K562 (cell line): ENCODE results near the gene SV2C. TPM values are rescaled to one million over a fixed set of nuclear protein-coding genes. Genes with fewer than 3 reads are reported as not detected.

Experiments used
- ATAC-seq: fragments of 200-7000 bp; cut with Tn5 transposase; 3 replicates; pipeline ENCODE4 v1.9.1; 2020; ENCODE audit warnings: moderate library complexity
- BruUV-seq: library from RNA; stranded (reverse); fragments of 400-500 nt; replicated peaks from 2 replicates; lab custom pipeline; 2021; lab: Mats Ljungman, UMichigan
- CTCF ChIA-PET: fragments of 300-600 bp; formaldehyde crosslinking; extraction: SDS; loops from one replicate; lab custom pipeline; 2021; ENCODE audit warnings: low intra/inter-chr PET ratio; lab: Yijun Ruan, JAX
- POLR2A ChIA-PET: fragments of 300-600, 350-650 bp; sonication (Branson Sonifier 250); formaldehyde crosslinking; extraction: SDS; loops from one replicate; lab custom pipeline; 2021; ENCODE audit warnings: antibody characterized with exemption, inconsistent platforms; lab: Yijun Ruan, JAX
- DNase-seq, 4 experiments: peaks; one replicate each; pipeline versions ENCODE4 v3.0.0 to v3.0.0-alpha.2; 2011 to 2018; ENCODE audit warnings: low spot score in 3 of 4, mixed read lengths in 3 of 4; ENCODE audit errors: extremely low read depth in 1 of 4
- FAIRE-seq: peaks from 2 replicates; lab custom pipeline; 2011; peaks lifted over from hg19 to GRCh38; lab: Jason Lieb, UNC
- H2AFZ ChIP-seq: 2 replicates; pipeline ENCODE4 v1.6.0; 2011; ENCODE audit warnings: low read depth, low read length, control low read depth, inconsistent platforms
- H3K27ac ChIP-seq: fragments of 200-600 bp; 3 replicates; pipeline ENCODE4 v1.8.0; 2011; ENCODE audit warnings: low read depth, mild to moderate bottlenecking, control low read depth, inconsistent platforms, low read length, moderate library complexity, mixed read lengths; ENCODE audit errors: extremely low read depth
- H3K27me3 ChIP-seq, 2 experiments: fragments of 300-600 bp in 1 of 2; 2 replicates in 1 of 2; 3 replicates in 1 of 2; pipeline versions ENCODE4 v1.6.0 to v1.8.0; 2011; ENCODE audit warnings: inconsistent platforms in 2 of 2, low read length in 2 of 2, mild to moderate bottlenecking in 1 of 2, mixed read lengths in 1 of 2, moderate library complexity in 1 of 2; ENCODE audit not compliant: control insufficient read depth in 2 of 2, insufficient read depth in 2 of 2
- H3K36me3 ChIP-seq: fragments of 300-600 bp; 3 replicates; pipeline ENCODE4 v1.8.0; 2011; ENCODE audit warnings: mild to moderate bottlenecking, low read length, inconsistent platforms; ENCODE audit not compliant: control insufficient read depth, insufficient read depth
- H3K4me1 ChIP-seq, 2 experiments: fragments of 200-600 bp in 1 of 2; replicated peaks in 1 of 2; 2 replicates in 1 of 2; 3 replicates in 1 of 2; pipeline versions ENCODE4 v1.5.1 to v1.8.0; 2011; ENCODE audit warnings: inconsistent platforms in 2 of 2, low read length in 2 of 2, mild to moderate bottlenecking in 1 of 2, mixed read lengths in 1 of 2, moderate library complexity in 1 of 2; ENCODE audit not compliant: control insufficient read depth in 2 of 2, insufficient read depth in 2 of 2
- H3K4me2 ChIP-seq: 2 replicates; pipeline ENCODE4 v1.6.1; 2011; ENCODE audit warnings: low read length, control low read depth, inconsistent platforms, mixed read lengths; ENCODE audit not compliant: insufficient read depth
- H3K4me3 ChIP-seq: fragments of 200-600 bp; sonication (generic), shearing (Covaris generic); 2 replicates; pipeline ENCODE4 v1.5.1; 2016; ENCODE audit warnings: control low read depth, inconsistent platforms
- H3K79me2 ChIP-seq: fragments of 200-600 bp; 3 replicates; pipeline ENCODE4 v1.8.0; 2011; ENCODE audit warnings: low read length, inconsistent platforms; ENCODE audit not compliant: control insufficient read depth, insufficient read depth
- H3K9ac ChIP-seq, 2 experiments: 2 replicates each; pipeline versions ENCODE4 v1.6.0 to v1.6.1; 2011; ENCODE audit warnings: low read depth in 2 of 2, low read length in 2 of 2, control low read depth in 1 of 2, inconsistent platforms in 1 of 2, mild to moderate bottlenecking in 1 of 2, mixed read lengths in 1 of 2; ENCODE audit not compliant: insufficient read depth in 1 of 2
- H3K9me1 ChIP-seq: one replicate; pipeline ENCODE4 v1.6.0; 2011; ENCODE audit warnings: inconsistent platforms, mild to moderate bottlenecking, low read length, moderate library complexity; ENCODE audit not compliant: control insufficient read depth, insufficient read depth
- H3K9me3 ChIP-seq: replicated peaks from 2 replicates; pipeline ENCODE4 v1.5.1; 2011; ENCODE audit warnings: low read depth, low read length, inconsistent platforms; ENCODE audit not compliant: control insufficient read depth, insufficient read depth
- H4K20me1 ChIP-seq: replicated peaks from 2 replicates; pipeline ENCODE4 v1.6.1; 2011; ENCODE audit warnings: low read length, inconsistent platforms, mixed read lengths; ENCODE audit not compliant: control insufficient read depth, insufficient read depth
- ARID1B ChIP-seq: fragments of 450-650 bp; IDR thresholded peaks from 2 replicates; pipeline ENCODE4 v1.6.1; 2016; ENCODE audit warnings: antibody characterized with exemption, mild to moderate bottlenecking, inconsistent platforms
- ELF2 ChIP-seq: fragments of 250-450 bp; sonication (Bioruptor Pico); IDR thresholded peaks from 2 replicates; pipeline ENCODE4 v1.5.0; 2021; ENCODE audit warnings: mild to moderate bottlenecking
- GTF2B ChIP-seq: IDR thresholded peaks from 2 replicates; pipeline ENCODE4 v1.6.1; 2011; ENCODE audit not compliant: insufficient read length; ENCODE audit errors: extremely low read depth
- KAT2B ChIP-seq: IDR thresholded peaks from one replicate; pipeline ENCODE4 v1.6.1; 2012; ENCODE audit warnings: low read depth, mild to moderate bottlenecking, control low read depth, inconsistent platforms, low read length, moderate library complexity
- NBN ChIP-seq: fragments of 450-650 bp; IDR thresholded peaks from 2 replicates; pipeline ENCODE4 v1.6.1; 2016; ENCODE audit warnings: low read depth, mild to moderate bottlenecking
- NEUROD1 ChIP-seq: fragments of 150-350 bp; IDR thresholded peaks from 2 replicates; pipeline ENCODE4 v1.6.1; 2014; ENCODE audit warnings: borderline replicate concordance, low read length, low read depth; ENCODE audit not compliant: partially characterized antibody
- PHTF2 ChIP-seq: fragments of 250-450 bp; sonication (Bioruptor Pico); IDR thresholded peaks from 2 replicates; pipeline ENCODE4 v1.5.0; 2021; ENCODE audit warnings: mild to moderate bottlenecking
- PTTG1 ChIP-seq: fragments of 450-650 bp; IDR thresholded peaks from 2 replicates; pipeline ENCODE4 v1.6.1; 2016; ENCODE audit warnings: low read depth, mild to moderate bottlenecking, missing genetic modification characterization, missing compliant biosample characterization
- RBBP5 ChIP-seq: fragments of 200-600 bp; sonication (generic); IDR thresholded peaks from 2 replicates; pipeline ENCODE4 v1.6.1; 2012; ENCODE audit warnings: borderline replicate concordance, mild to moderate bottlenecking, low read length, control low read depth, inconsistent platforms; ENCODE audit not compliant: insufficient read depth, poor library complexity, severe bottlenecking
- SRSF9 ChIP-seq: fragments of 200-400 bp; formaldehyde crosslinking; IDR thresholded peaks from 2 replicates; pipeline ENCODE4 v1.6.1; 2017; ENCODE audit warnings: low read depth, low read length, borderline replicate concordance
- YY1 ChIP-seq, 3 experiments: IDR thresholded peaks; 2 replicates each; pipeline ENCODE4 v1.6.1; 2011; ENCODE audit warnings: low read length in 2 of 3, mild to moderate bottlenecking in 2 of 3, moderate library complexity in 2 of 3, borderline replicate concordance in 1 of 3, control low read depth in 1 of 3, low read depth in 1 of 3; ENCODE audit not compliant: insufficient read depth in 3 of 3, insufficient replicate concordance in 2 of 3, control insufficient read depth in 1 of 3, insufficient read length in 1 of 3; ENCODE audit errors: extremely low read depth in 1 of 3
- ZBTB49 ChIP-seq: sonication (generic); formaldehyde crosslinking; IDR thresholded peaks from 2 replicates; pipeline ENCODE4 v1.8.0; 2022; ENCODE audit warnings: missing genetic modification reagents, mild to moderate bottlenecking, borderline replicate concordance
- ZNF212 ChIP-seq: fragments of 450-650 bp; formaldehyde crosslinking; IDR thresholded peaks from 2 replicates; pipeline ENCODE4 v1.4.0; 2020; ENCODE audit warnings: mild to moderate bottlenecking
- ZNF431 ChIP-seq: sonication (generic); formaldehyde crosslinking; IDR thresholded peaks from 2 replicates; pipeline ENCODE4 v1.8.0; 2022; ENCODE audit warnings: mild to moderate bottlenecking, missing genetic modification reagents
- WGBS: fragments of 100-300 bp; shearing (Covaris generic); methylation state at CpG from one replicate; pipeline ENCODE4 v1.1.6; 2016; ENCODE audit warnings: low coverage, mixed read lengths; ENCODE audit not compliant: insufficient coverage; ENCODE audit errors: missing lambda C conversion rate; 5-methylcytosine and 5-hydroxymethylcytosine counted together
- in situ Hi-C: fragments of 300-500 bp; cut with MboI; formaldehyde crosslinking; loops from 4 replicates; pipeline ENCODE4 v1.15.0; 2018; ENCODE audit warnings: inconsistent platforms, mixed read lengths
- intact Hi-C: fragments of 100-400 bp; cut with micrococcal nuclease; formaldehyde crosslinking; loops from 2 replicates; pipeline ENCODE4 v1.14.2; 2022
- polyA plus RNA-seq, 8 experiments: library from polyadenylated mRNA; depleted of rRNA in 4 of 8; stranded (reverse) in 5 of 8; unstranded in 3 of 8; fragments of >200 nt; fragmentation: Nextera tagmentation in 2 of 8; fragmentation: Illumina TruSeq in 1 of 8; extraction: Ambion mirVana in 2 of 8; extraction: Trizol in 1 of 8; gene quantifications; 2 replicates each; pipeline versions ENCODE4 v1.2.1 to v1.2.3, GENCODE V29; 2011 to 2014; ENCODE audit warnings: inconsistent platforms in 1 of 8, missing spikeins in 1 of 8
- total RNA-seq, 7 experiments: library from RNA; depleted of rRNA in 6 of 7; stranded (reverse); fragments of >200 nt in 6 of 7; fragmentation: Illumina TruSeq in 2 of 7; extraction: Trizol in 2 of 7; gene quantifications; 2 replicates each; pipeline versions ENCODE4 v1.2.1 to v1.2.3, GENCODE V29; 2011 to 2021; ENCODE audit warnings: low replicate concordance in 1 of 7
- TF ChIP-seq, protein P1 (sequence below): fragments of 250-450 bp; sonication (Bioruptor Pico); IDR thresholded peaks from 2 replicates; pipeline ENCODE4 v1.5.0; 2020; ENCODE audit warnings: mild to moderate bottlenecking
- TF ChIP-seq, protein P2 (sequence below): fragments of 200-800 bp; sonication (Bioruptor generic); IDR thresholded peaks from 2 replicates; pipeline ENCODE4 v1.6.1; 2017; ENCODE audit warnings: missing genetic modification characterization, missing compliant biosample characterization

Gene SV2C
- total and polyA plus RNA-seq, 9 of the 15 experiments (the other 6 are each of a cell fraction or from before 2014, with no cell fraction given), result 0.05 TPM; not detected in 8

- H3K4me2 ChIP-seq, result no peak overlapping the region
- H3K4me1 ChIP-seq, result no peaks in the 10 kb centered on the region; a peak in 1 of 5 replicates
- DNase-seq (no peak), ATAC-seq (no peak), FAIRE-seq (no peak)
- CTCF ChIA-PET, result no interaction called here
- in situ Hi-C loops (no loop called here), intact Hi-C loops (no loop called here)
- H4K20me1 ChIP-seq, result no peaks in the 10 kb centered on the region
- no peaks in the 10 kb centered on the region for H3K36me3 ChIP-seq
- no peak overlapping the region for H3K9ac ChIP-seq
- no peak overlapping the region for H3K27ac ChIP-seq
- POLR2A ChIA-PET, result interaction anchor here (0.9 to 2.2 kb wide), 4 partner anchors 9 to 38 kb away, joined by 3 to 5 read pairs (median 4); no protein-coding TSS in a partner anchor
- 8% methylated on average over 8 of the region's 8 CpGs for WGBS
- no peaks in the 10 kb centered on the region for H3K9me1 ChIP-seq
- H3K9me3 ChIP-seq, result no peaks in the 10 kb centered on the region
- BruUV-seq, result no TSS peak
- H2AFZ ChIP-seq, result no peak overlapping the region
- H3K27me3 ChIP-seq, result peaks cover 0 to 7% of the 10 kb centered on the region in 2 experiments; a peak in 1 of 5 replicates
- H3K79me2 ChIP-seq, result no peaks in the 10 kb centered on the region
- no peak overlapping the region for H3K4me3 ChIP-seq
- TF ChIP-seq NBN (no peak), ARID1B (no peak), RBBP5 (no peak), SRSF9 (no peak), YY1 (IDR thresholded peaks at IDR 0.05; ENCODE audit: borderline replicate concordance in 1 of 3, control insufficient read depth in 1 of 3, extremely low read depth in 1 of 3, insufficient read depth in 3 of 3, insufficient read length in 1 of 3, insufficient replicate concordance in 2 of 3, low read depth in 1 of 3, low read length in 2 of 3) (no peak), PHTF2 (CRISPR knock-in tag) (no peak), ELF2 (no peak), ZNF431 (CRISPR knock-in tag) (no peak), PTTG1 (no peak), NEUROD1 (no peak), KAT2B (no peak), GTF2B (no peak), ZNF212 (no peak), ZBTB49 (CRISPR knock-in tag) (no peak)
- TF ChIP-seq, protein P1, sequence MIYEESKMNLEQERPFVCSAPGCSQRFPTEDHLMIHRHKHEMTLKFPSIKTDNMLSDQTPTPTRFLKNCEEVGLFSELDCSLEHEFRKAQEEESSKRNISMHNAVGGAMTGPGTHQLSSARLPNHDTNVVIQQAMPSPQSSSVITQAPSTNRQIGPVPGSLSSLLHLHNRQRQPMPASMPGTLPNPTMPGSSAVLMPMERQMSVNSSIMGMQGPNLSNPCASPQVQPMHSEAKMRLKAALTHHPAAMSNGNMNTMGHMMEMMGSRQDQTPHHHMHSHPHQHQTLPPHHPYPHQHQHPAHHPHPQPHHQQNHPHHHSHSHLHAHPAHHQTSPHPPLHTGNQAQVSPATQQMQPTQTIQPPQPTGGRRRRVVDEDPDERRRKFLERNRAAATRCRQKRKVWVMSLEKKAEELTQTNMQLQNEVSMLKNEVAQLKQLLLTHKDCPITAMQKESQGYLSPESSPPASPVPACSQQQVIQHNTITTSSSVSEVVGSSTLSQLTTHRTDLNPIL (CRISPR knock-in tag), result no peak
- TF ChIP-seq, protein P2, sequence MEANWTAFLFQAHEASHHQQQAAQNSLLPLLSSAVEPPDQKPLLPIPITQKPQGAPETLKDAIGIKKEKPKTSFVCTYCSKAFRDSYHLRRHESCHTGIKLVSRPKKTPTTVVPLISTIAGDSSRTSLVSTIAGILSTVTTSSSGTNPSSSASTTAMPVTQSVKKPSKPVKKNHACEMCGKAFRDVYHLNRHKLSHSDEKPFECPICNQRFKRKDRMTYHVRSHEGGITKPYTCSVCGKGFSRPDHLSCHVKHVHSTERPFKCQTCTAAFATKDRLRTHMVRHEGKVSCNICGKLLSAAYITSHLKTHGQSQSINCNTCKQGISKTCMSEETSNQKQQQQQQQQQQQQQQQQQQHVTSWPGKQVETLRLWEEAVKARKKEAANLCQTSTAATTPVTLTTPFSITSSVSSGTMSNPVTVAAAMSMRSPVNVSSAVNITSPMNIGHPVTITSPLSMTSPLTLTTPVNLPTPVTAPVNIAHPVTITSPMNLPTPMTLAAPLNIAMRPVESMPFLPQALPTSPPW (CRISPR knock-in tag), result no peak
Measured at GRCh38 chr5:76351577-76351976, 268.4 kb downstream of the SV2C start.
